ENCODE data around the gene LPGAT1. TPM values are rescaled to one million over a fixed set of nuclear protein-coding genes. Genes with fewer than 3 reads are reported as not detected.

LPGAT1 gene
- total and polyA plus RNA-seq, 2 of the 13 experiments (the other 11 are each of a cell fraction or from before 2014, with no cell fraction given) = 12.1 to 48.3 TPM

GRCh38 chr1:211698161-211699026 lies 132.2 kb downstream of the LPGAT1 start (continued):
- no peak for TF ChIP-seq ZSCAN21 (CRISPR knock-in tag; IDR thresholded peaks at IDR 0.05; ENCODE audit: borderline replicate concordance)
- no peak for TF ChIP-seq ZKSCAN1 (IDR thresholded peaks at IDR 0.05; ENCODE audit: low read length)
- TF ChIP-seq PBX2 (CRISPR knock-in tag; IDR thresholded peaks at IDR 0.05) = no peak
- TF ChIP-seq CREB1 (IDR thresholded peaks at IDR 0.05) = no peak
- no peak for TF ChIP-seq CREB1 (CRISPR knock-in tag; IDR thresholded peaks at IDR 0.05)
- TF ChIP-seq ZGPAT (CRISPR knock-in tag; IDR thresholded peaks at IDR 0.05) = peak; percentile 57; the same call in 1 of the 2 replicates
- no peak for TF ChIP-seq AGO1 (IDR thresholded peaks at IDR 0.05; ENCODE audit: low read depth, low read length, poor library complexity, severe bottlenecking)
- no peak for TF ChIP-seq NFIC (IDR thresholded peaks at IDR 0.05; ENCODE audit: low read length)
- no peak for TF ChIP-seq TRIM22 (IDR thresholded peaks at IDR 0.05)
- TF ChIP-seq SIX4 (CRISPR knock-in tag; IDR thresholded peaks at IDR 0.05) = no peak
- no peak for TF ChIP-seq MTF1 (CRISPR knock-in tag; IDR thresholded peaks at IDR 0.05)
- TF ChIP-seq MAZ (IDR thresholded peaks at IDR 0.05; ENCODE audit: borderline replicate concordance, low read depth, low read length) = peak; percentile 30; the same call in 1 of the 2 replicates
- TF ChIP-seq MAZ (CRISPR knock-in tag; IDR thresholded peaks at IDR 0.05; ENCODE audit: low read depth) = no peak
- TF ChIP-seq TCF7L2 (IDR thresholded peaks at IDR 0.05; ENCODE audit: low read depth, low read length) = no peak
- TF ChIP-seq STAT6 (CRISPR knock-in tag; IDR thresholded peaks at IDR 0.05; ENCODE audit: borderline replicate concordance) = no peak; the same call in 1 of the 2 replicates
- peak; percentile 40; the same call in 1 of the 2 replicates for TF ChIP-seq ZNF414 (CRISPR knock-in tag; IDR thresholded peaks at IDR 0.05)
- no peak for TF ChIP-seq ZNF563 (CRISPR knock-in tag; IDR thresholded peaks at IDR 0.05)
- TF ChIP-seq ZNF3 (CRISPR knock-in tag; IDR thresholded peaks at IDR 0.05) = no peak
- TF ChIP-seq ASH2L (IDR thresholded peaks at IDR 0.05; ENCODE audit: insufficient read length, low read depth, low read length) = no peak

All from HepG2 (cell line).